Measurements from ENCODE around the gene TRNP1.

Gene TRNP1

DNA sequence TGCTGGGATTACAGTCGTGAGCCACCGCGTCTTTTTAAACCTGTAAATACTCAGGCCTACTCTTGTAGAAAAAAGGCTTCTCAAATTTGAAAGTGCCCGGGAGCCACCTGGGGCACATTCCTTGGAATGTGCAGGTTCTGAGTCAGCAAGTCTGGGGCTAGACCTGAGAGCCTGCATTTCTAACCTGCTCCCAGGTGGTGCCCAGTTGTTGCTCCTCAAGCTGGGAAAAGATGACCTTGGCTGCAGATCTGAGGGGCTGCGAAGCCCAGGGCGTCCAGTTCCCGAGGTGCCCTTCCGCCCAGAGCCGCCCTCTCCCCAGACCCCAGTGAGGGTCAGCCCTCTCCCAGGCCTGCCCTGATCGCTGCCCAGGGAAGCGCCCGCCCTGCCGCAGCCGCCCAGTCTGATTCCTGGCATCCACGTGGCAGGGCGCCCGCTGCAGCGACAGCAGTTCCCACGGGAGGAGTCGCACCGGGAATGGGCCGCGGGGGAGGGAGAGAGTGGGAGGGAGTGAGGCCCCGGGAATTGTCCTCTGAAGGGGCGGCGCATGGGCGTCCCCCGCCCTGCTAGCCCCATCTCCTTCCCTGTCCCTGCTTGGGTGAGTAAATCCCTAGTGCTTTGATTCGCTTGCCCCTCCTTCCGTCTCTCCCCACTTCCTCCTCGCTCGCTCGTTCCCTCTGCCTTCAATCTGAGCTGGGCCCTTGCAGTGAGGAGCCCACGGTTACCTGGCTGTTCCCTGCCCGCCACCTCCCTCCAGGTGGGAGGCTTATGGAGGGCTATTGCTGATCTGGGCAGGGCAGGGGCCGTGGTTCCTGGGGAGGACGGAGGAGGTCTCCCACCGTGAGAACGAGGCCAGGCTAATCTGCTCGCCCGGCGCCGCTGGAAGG, 38.0 kb downstream of the TRNP1 start:
- DNase-seq: no peak

DNA sequence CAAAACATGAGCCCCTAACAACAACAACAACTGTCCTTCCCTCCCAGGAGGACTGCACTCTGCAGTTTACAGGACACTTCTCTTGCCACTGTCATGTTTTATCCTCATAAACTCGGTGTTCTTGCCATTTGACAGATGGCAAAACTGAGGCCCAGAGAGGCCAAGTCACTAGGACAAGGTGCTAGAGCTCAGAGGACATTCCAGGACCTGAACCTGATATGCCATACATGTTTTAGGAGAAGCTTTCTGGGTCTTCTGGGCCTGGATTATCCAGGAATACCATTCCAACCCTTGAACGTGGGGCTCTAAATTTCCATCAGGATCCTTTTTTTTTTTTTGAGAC, 38.6 kb downstream of the TRNP1 start:
- no peak for DNase-seq

DNA sequence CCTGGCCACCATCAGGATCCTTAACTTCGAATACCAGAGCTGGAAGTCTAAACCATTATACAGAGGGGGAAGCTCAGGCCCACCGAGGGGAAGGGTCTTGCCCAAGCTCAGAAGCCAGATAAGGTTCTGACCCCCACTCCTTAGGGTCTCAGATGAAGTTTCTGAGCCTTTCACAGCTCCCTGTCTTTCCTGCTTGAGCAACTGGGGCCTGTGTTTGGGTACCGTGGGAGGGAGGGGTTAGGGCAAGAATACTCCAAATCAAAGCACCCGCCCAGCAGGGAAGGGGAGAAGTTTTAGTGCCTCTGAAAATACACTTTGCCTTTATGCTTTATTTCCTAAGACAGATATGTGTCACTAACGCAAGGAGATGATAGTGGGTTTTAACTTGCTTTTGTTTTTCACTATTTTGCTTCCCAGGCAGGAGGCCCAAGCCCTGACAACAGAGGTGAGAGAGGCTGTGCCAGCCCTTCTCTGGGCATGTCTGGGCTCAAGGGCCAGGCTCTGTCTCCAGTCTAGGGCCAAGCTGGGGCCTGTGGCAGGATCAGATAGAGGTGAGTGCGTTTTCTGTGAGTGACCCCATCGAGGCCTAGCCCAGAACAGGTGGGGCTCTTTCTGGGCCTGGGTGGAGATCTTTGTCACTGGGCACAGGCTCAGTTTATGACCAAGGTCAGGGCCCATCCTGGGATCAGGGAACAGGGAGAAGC, 39.7 kb downstream of the TRNP1 start:
- DNase-seq: no peak

DNA sequence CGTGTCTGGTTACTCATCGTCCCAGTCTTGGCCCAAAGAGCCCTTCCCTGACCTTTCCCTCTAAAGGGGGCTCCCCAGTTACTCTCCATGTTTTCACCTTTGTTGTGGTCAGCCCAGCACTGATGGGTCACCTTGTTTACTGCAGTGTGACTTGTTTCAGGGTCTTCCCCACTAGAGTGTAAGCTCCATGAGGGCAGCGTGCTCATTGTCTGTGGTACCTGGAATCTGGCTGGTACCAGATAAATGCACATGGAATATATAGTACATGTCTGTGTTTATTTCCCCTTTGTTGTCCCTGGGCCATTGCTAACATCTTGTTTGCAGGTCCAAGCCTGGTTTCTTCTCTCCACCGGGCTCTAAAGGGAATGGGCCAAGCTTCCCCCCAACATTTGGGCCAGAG, 41.9 kb downstream of the TRNP1 start:
- DNase-seq: no peak

DNA sequence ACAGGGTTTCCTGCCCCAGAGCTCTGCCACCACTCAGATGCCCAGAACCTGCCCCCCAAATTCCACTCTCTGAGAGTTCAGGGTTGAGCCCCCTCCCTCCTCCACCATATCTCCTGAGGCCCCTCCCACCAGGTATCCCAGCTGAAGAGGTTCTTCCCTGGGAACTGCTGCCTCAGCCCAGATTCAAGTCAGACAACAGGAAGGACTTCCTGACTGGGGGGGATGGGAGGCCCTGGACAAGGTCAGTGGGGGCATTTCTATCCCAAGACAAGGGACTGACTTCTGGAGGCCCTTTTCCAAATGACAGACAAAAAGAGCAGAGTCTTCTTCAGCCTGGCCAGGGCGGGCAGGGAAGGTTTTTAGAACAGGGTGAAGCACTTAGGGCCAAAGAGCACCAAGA, 43.2 kb downstream of the TRNP1 start:
- DNase-seq: no peak

DNA sequence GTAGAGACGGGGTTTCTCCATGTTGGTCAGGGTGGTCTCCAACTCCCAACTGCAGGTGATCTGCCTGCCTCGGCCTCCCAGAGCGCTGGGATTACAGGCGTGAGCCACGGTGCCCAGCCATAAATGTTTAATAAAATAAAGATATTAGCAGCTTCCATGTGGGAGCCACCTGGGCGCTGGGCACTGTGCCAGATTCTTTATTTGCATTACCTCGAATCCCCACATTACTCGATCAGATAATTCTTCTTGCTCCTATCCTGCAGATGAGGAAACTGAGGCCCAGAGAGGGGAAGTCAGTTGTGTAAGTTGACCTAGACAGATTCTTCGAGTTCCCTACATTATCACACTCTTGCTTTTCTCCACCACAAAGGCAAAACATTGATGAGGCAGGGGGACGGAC, 44.0 kb downstream of the TRNP1 start:
- no peak for DNase-seq

DNA sequence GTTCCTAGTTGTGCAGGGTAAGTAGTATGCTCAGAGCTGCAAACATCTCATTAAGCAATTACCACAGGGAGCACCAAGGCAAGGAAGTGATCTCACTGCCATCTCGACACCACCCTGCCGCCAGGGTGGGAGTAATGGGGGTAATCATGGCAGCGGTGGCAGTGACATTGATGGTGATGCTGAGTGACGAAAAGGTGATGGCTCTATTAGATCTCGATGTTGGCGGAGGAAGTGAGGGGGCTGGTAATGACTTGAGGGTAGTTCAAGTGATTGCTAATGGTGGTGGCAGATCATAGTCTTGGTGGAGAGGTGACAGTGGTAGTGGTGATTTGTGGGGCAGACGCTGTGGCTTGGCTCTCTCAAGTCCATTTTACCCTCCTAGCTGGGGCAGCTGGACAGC, 44.5 kb downstream of the TRNP1 start:
- no peak for DNase-seq

DNA sequence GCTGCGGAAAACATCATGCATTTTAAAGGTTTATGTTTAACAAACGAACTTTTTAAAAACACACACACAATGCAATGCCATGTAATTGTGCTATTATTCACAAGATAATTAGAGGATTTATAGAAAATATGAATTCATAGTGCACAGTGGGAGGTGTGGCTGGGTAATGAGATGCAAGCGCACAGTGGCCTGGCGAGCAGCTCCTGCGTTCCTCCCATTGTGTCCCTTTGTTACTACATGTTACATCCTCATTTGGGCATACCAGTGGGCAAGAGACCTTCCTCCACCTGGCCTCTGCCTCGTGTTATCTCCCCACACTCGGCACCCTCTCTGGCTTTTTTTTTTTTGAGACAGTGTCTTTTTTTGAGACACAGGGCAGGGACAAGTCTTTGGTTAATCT, 49.2 kb downstream of the TRNP1 start:
- DNase-seq: no peak

DNA sequence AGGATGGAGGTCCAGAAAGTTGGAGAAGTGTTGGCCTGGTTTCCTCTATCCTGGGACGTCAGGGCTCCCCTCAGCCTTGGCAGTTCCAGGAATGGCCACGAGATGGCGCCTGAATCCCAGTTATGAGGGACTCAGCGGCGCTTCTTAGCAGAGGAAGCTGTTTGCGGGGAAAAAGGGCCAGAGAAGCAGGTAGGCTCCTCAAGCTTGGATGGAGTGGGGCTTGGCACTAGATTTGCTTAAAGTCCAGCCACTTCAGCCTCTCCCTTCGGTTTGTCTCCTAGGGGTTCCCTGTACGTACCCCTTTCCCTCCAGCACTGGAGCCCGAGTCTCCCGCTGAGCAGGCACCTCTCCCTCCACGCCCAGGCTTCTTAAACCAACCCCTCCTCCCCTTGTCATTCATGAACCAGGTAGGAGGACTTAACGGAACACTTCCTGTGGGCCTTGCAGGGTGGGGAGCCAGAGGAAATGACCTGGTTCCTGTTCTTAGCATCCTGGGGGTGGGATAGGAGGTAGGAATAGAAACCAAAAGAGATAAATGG, 51.2 kb downstream of the TRNP1 start:
- peak; percentile 91 for DNase-seq

DNA sequence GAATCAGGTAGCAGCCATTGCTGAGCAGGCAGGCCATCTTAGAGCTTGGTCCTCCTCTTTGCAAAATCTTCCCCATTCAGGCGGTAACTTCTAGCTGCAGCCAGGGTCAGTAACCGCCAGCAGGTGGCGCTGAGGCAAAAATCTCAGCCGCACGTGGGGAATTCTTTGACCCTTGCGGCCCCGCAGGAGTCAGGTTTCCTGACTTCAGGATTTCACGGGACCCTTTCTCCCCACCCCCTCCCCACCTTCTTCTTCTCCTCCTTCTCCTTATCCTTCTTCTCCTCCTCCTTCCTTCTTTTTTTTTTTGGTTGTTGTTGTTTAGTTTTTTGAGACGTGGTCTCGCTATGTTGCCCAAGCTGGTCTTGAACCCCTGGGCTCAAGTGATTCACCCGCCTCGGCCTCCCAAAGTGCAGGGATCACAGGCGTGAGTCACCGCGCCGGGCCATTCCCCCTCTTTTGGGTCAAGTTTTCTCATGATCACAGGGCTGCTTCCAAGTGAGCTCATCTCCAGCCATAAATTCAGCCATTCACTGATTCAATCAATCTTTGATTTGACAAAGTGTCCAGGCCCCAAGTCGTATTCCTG, 52.6 kb downstream of the TRNP1 start:
- peak; percentile 61 for DNase-seq

DNA sequence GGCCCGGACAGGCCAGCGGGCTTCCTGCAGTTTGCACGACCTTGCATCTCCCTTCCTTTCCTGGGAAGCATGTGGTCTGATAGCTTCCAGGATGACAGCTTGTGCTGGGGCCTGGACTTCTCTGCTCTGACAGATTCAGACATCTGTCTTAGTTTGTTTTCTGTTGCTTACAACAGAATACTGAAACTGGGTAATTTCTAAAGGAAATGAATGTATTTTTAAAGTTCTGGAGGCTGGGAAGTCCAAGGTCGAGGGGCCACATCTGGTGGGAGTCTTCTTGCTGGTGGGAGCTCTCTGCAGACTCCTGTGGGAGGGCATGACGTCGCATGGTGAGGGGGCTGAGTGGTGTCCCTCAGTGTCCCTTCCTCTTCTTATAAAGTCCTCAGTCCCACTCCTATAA, 54.4 kb downstream of the TRNP1 start:
- no peak for DNase-seq

DNA sequence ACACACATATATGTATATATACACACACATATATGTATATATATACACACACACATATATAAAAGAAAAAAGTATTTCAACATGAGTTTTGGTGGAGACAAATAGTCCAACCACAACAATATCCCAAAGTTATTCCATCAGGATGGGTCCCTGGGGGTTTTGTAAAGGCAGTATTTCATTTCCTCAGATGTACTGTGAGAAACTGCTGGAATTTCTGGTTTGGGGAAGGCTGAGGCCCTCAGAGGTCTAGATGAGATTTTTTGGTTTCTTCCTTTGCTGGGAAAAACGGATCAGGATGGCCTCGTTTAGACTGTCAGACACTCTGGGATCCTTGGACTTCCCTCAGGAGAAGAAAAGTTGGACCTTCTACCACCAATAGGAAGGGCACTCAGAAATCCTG, 55.6 kb downstream of the TRNP1 start:
- no peak for DNase-seq

DNA sequence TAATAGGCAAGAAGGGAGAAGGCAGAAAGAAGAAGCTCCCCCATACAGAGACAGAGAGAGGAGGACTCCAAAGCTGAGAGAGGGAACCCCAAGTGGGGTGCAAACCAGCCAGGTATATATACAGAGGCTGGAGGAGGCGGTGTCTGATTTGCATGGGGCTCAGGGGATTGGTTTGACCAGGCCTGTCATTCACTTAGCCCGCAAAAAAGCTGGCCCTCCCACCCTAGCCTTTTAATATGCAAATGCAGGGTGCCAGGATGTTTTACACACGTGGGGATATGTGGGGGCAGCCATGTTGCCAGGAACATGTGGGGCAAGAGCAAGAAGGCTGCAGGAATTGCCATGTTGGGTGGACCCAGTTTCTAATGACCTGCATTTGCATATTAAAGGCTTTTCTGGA, 56.1 kb downstream of the TRNP1 start:
- no peak for DNase-seq
